ENCODE data around the gene RPL13.
"Not testable (repeated sequence)": the region's sequence is repeated elsewhere in the genome, so short reads cannot be mapped to it uniquely, and the experiment has no call there.

Gene RPL13

DNA sequence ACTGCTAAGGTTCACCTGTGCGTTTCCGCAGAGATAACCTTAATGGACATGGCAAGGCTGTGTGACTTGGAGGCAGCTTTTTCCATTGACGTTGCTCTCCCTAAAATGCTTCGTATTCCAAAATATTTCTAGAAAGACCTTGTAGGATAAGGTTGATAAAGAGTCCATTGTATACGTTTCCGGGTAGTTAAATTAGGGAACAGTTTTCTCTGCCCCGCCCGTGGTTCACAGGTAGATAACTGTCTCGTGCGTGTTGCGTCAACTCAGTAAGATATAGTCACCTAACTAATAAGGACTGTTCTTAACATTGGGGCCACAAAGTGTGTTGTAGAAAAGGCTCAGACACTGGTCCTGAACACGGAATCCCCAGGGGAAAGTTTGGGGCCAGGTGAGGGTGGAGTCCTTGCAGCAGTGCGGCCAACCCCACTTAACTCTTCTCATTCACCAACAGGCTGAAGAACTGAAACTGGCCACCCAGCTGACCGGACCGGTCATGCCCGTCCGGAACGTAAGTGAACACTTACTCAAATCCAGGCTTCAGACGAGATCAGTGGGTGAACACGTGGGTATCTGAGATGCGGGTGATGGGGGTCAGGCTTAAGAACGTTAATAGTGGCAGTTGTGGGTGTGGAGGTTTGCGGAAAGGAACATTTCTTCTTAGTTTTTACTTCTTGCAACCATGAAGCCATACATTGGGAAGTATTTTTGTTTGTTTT is 1.6 kb downstream of the RPL13 start:
- peak overlapping the region; percentile 95 for H3K4me3 ChIP-seq (ENCODE audit: low read depth, low read length)

- no peak overlapping the region for H3K4me3 ChIP-seq (ENCODE audit: low read depth, low read length)
Observed at GRCh38 chr16:89562939-89563338, 2.5 kb downstream of the RPL13 start.

- no peak overlapping the region for H3K4me3 ChIP-seq (ENCODE audit: low read depth, low read length)
Observed at GRCh38 chr16:89563639-89564392, 3.3 kb downstream of the RPL13 start.

GRCh38 chr16:89564476-89565255 is 4.2 kb downstream of the RPL13 start:
- H3K4me3 ChIP-seq (ENCODE audit: low read depth, low read length): no peak overlapping the region

DNA sequence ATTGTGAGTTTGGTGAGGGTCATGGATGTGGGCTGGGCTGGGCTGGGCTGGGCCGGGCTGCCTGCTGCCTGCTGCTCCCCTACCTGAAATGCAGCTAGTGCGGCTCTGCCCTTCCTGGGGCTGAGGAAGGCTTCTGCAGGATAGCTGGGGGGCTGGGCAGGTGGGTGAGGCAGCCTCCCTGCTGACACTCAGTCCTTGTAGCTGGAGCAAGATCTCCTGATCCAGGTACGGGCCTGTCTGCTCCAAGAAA is 4.7 kb downstream of the RPL13 start:
- no peak overlapping the region for H3K4me3 ChIP-seq (ENCODE audit: low read depth, low read length)

DNA sequence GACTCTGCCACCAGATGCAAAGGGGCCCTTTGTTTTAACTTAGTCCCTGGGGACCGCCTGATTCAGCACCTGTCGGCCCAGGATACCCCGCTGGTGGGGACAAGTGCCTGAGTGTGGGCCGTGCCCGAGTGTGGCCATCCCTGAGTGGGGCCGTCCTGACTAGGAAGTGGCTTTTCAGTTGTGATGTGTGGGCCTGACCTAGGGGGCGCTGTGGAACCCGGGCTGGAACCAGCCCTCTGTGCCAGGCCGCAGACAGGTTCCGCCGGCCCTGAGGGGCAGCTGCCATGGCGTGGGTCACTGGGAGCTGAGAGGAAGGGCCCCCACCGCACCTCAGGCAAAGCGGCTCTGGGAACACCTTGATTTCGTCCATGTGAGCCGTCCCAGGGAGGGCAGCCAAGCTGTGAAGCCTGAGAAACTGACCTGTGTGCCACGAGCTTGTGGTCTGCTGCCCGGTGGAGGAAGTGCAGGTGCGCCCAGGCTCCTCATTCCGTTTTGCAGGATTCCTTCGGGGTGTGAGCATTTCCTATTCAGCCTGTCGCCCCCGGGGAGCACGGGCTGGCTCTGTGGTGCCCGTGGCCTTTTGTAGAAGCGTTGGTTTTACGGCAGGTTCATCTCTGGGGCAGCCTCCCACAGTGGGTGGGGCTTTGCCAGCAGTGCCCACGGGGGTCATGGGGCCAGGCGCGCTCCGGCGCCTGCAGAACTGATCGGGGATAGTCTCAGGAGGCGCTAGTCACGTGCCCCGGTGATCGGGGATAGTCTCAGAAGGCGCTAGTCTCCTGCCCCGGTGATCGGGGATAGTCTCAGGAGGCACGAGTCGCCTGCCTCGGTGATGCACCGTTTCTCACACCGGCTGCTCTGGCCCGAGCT is 5.3 kb downstream of the RPL13 start:
- no peak overlapping the region for H3K4me3 ChIP-seq (ENCODE audit: low read depth, low read length)

DNA sequence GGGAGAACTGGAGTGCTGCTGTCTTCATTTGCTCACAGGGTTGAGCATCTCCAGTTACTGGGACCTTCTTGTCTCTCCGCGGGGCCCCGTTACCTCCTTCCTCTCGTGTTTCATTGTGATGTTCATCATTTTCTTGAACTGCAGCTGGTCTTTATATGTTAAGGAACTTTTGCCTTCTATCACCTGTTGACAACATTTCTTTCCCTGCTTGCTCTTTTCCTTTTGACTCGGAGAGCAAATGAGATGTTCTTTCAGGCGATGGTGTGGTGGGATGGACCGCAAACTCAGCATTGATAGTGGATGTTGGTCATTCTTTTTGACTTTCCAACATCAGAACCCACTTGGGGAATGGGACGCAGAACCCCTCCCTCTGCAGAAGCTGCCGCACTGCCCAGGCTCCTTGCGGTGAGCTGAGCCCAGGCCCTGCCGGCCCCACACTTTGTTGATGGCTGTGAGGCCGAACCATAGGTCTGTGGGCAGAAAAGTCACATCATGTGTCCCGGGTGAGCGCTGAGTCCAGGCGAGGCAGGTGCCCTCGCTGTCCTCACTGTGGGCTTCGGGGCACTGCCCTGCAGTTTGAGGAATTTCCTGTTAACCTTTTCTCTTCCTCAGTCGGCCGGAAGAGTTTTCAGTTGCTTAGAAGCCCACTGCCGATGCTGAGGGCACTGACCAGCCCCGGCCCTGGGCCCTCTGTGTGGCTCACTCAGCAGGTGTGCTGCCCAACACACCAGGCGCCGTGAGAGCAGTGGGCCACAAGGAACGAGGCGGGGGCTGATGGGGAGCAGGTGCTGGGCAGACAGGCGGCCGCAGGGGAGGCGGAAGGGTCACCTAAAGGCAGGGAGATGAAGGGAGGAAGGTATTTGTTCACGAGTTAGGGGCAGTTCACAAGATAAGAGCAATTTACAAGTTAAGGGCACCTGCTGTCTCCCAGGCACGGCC is 7.4 kb downstream of the RPL13 start:
- no peak overlapping the region for H3K4me3 ChIP-seq (ENCODE audit: low read depth, low read length)

DNA sequence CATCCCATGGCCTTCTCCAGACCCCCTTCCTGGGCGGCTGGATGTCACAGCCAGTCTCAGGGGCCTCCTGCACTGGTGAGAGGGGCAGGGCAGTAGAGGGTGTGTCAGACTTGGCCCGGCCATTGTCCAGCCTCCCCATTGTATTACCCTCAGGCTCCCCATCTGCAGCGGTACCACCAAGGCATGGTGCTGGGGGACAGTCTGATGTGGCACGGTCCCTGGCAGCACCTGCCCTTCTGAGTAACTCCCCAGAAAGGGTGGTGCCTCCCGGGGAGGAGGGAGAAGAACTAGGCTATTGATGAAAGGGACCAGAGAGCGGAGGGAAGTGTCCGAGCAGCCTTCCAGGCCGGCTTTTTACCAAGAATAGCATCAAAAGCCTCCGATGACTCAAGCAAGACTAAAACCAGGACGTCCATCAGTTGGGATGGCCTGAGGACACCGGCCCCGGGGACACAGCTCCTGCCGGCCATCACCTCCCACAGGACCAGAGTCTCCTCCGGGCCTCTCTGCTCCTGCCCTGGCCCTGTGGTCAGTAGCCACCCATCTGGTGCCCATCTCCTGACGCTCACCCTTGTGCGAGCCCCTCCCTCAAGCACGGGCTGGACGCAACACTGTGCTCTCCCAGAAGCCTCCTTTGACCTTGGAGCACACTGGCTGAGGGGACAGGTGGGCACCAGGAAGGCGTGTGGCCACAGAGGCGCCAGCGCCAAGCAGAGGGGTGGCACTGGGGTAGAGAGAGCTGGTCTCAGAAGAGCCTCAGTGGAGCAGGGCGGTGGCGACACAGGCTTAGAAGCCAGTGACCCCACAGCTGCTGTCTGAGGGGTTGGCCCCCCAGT is 9.2 kb downstream of the RPL13 start:
- no peak overlapping the region for H3K4me3 ChIP-seq (ENCODE audit: low read depth, low read length)

DNA sequence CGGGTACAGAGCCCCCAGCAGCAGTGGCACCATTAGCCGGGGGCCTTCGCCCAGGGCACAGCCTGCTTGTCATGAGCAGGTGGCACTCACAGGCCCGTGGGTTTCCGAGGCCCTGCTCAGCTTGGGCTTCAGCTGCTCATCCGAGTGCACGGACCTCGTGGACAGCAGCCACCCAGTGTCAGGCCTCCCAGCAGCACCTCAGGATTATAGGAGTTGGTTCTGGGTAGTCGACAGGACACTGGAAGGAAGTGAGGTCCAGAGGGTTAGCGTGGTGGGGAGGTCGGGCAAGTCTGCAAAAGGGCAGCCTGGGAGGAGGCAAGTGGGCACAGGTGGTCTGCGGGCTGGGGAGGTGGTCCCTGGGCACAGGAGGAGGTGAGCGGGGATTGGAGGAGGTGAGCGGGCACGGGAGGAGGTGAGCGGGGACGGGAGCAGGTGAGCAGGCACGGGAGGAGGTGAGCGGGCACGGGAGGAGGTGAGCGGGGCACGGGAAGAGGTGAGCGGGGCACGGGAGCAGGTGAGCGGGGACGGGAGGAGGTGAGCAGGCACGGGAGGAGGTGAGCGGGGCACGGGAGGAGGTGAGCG is 10.0 kb downstream of the RPL13 start:
- no peak overlapping the region for H3K4me3 ChIP-seq (ENCODE audit: low read depth, low read length)

DNA sequence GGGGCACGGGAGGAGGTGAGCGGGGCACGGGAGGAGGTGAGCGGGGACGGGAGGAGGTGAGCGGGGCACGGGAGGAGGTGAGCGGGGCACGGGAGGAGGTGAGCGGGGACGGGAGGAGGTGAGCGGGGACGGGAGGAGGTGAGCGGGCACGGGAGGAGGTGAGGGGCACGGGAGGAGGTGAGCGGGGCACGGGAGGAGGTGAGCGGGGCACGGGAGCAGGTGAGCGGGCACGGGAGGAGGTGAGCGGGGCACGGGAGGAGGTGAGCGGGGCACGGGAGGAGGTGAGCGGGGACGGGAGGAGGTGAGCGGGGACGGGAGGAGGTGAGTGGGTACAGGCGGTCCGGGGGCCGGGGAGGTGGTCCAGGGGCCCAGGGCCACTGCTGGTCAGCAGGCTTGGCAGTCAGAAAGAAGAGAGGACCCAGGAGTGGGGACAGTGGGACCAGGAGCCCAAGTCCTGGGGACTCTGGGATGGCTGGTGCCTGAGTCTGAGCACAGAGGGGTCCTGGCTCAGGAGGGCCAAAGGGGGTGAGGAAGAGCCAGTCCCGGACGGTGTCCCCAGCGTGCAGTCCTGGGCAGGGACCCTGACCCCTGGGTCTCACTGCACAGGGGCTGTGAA is 10.6 kb downstream of the RPL13 start:
- H3K4me3 ChIP-seq (ENCODE audit: low read depth, low read length): not testable (repeated sequence)

GRCh38 chr16:89571636-89572035 is 11.2 kb downstream of the RPL13 start:
- no peak overlapping the region for H3K4me3 ChIP-seq (ENCODE audit: low read depth, low read length)

DNA sequence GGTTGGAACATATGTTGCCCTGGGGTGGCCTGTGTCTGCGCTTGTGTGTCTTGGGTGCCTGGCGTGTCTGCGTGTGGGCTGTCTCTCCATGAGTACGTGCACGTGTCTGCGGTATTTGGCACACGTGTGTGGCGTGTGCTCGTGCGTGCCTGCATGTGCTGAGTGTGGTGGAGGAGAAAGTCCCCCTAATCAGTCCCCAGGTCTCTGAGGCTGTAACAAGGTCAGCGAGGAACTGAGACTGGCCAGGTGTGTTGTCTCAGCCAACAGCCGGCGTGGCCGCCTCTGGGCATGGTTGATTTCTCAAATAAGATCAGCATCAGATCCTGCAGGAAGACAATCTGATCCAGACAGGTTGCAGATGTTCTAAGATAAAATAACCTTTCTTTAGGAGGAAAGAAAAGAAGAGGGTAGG is 11.6 kb downstream of the RPL13 start:
- H3K4me3 ChIP-seq (ENCODE audit: low read depth, low read length): no peak overlapping the region

DNA sequence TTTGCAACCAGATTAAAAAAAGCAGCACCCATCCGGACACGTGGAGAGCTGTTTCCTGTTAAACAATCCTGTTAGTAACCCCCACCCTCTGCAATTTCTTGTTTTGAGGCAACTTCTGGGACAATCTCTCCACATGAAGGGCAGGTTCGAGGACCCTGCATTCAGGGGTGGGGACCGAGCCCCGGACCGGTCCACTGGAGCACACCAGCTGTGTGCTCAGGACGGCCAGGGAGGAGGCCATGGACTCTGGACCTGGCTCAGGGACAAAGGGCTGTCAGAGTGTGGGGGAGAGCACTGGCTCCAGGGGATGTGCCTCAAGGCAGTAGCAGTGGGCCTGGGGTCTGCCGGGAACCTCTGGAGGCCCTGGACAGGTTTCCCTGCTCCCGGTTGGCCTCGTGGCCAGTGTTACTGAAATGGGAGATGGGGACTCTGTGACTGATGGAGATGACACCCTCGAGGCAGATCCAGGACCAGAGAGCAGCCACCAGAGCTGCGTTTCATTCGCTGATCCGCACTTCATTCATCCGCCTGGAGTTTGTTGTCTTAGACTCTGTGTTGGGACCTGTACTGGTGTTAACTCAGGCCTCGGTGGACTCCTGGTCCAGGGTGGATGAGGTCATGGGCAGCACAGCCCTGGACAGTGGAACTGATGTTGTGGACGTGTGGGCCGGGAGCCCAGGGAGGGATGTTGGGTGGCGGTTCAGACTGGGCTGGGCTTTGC is 12.2 kb downstream of the RPL13 start:
- no peak overlapping the region for H3K4me3 ChIP-seq (ENCODE audit: low read depth, low read length)

GRCh38 chr16:89573826-89574680 is 13.6 kb downstream of the RPL13 start:
- peak overlapping the region; percentile 45 for H3K4me3 ChIP-seq (ENCODE audit: low read depth, low read length)

- H3K4me3 ChIP-seq (ENCODE audit: low read depth, low read length): peak overlapping the region; percentile 45
Observed at GRCh38 chr16:89574681-89575246, 14.3 kb downstream of the RPL13 start.

Data from iPS-11a (cell line).